Thyroid gland (tissue), 4 donors: Measurements from ENCODE around the gene TMIGD3. TPM values are rescaled to one million over a fixed set of nuclear protein-coding genes. Genes with fewer than 3 reads are reported as not detected.

Experiments
- DNase-seq, 2 donors: peaks; one replicate each; pipeline ENCODE4 v3.0.0-alpha.2; 2019
- H3K27ac ChIP-seq, 3 donors: fragments of 200-600 bp; sonication (generic); 1 replicate in 2 of 3; 2 replicates in 1 of 3; pipeline ENCODE4 v1.5.1; 2016 to 2019; ENCODE audit warnings: mild to moderate bottlenecking in 1 of 3, moderate library complexity in 1 of 3
- H3K27me3 ChIP-seq: fragments of 200-600 bp; sonication (generic); one replicate; pipeline ENCODE4 v1.5.1; 2019
- H3K36me3 ChIP-seq, 2 donors: fragments of 200-600 bp; sonication (generic); one replicate each; pipeline ENCODE4 v1.5.1; 2016 to 2019
- H3K4me1 ChIP-seq, 2 donors: fragments of 200-600 bp; sonication (generic); one replicate each; pipeline ENCODE4 v1.5.1; 2017 to 2019
- H3K4me3 ChIP-seq, 3 donors: fragments of 200-600 bp; sonication (generic); replicated peaks in 1 of 3; 1 replicate in 2 of 3; 2 replicates in 1 of 3; pipeline ENCODE4 v1.5.1; 2016; ENCODE audit warnings: mild to moderate bottlenecking in 1 of 3
- H3K9me3 ChIP-seq: fragments of 200-600 bp; sonication (generic); one replicate; pipeline ENCODE4 v1.5.1; 2017
- CTCF ChIP-seq, 6 experiments: fragments of 200-600 bp in 3 of 6; fragments of 450-650 bp in 3 of 6; sonication (generic) in 3 of 6; IDR thresholded peaks; one replicate each; pipeline ENCODE4 v1.5.1; 2016 to 2019; ENCODE audit warnings: antibody characterized with exemption in 6 of 6, mild to moderate bottlenecking in 2 of 6, inconsistent platforms in 1 of 6, moderate library complexity in 1 of 6
- POLR2A ChIP-seq, 2 donors: fragments of 450-650 bp; IDR thresholded peaks; one replicate each; pipeline ENCODE4 v1.6.1; 2017; ENCODE audit warnings: antibody characterized with exemption in 2 of 2, mild to moderate bottlenecking in 2 of 2, moderate library complexity in 1 of 2
- WGBS, 2 donors: methylation state at CpG; one replicate each; pipeline ENCODE4 v1.1.5; 2017; 5-methylcytosine and 5-hydroxymethylcytosine counted together
- intact Hi-C: fragments of 100-400 bp; cut with DNase I; formaldehyde crosslinking; loops from one replicate; pipeline ENCODE4 v1.15.1; 2023
- total RNA-seq, 4 donors: library from RNA; depleted of rRNA; stranded (reverse); fragments of >200 nt; gene quantifications; one replicate each; pipeline ENCODE4 v1.2.3, GENCODE V29; 2016

The TMIGD3 gene
- total RNA-seq, 4 donors from 2014 or later = 0.89 to 8.7 TPM; not detected in 2

DNA sequence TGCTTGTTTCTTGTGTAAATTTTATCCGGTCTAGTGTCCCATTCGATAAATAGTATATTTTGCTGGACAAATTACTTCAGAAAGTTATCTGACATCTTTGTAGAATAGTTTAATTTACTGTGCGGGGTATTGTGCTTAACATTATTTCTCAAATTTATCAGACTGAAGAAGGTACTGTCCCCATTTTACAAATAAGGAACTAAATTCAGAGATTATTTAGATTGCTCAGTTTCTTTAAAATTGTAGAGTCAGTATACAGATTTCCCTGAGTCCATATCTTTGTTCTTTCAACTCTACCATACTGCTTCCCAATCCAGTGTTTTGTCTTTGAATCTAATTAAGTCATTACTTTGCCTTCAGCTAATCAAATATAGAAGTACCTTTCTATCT, 47.8 kb downstream of the TMIGD3 start:
- Histone ChIP-seq H3K9me3 (no peaks in the 10 kb centered on the region), H3K27ac (no peak overlapping the region), H3K36me3 (peaks cover 34 to 46% of the 10 kb centered on the region in 2 donors), H3K4me3 (no peak overlapping the region), H3K27me3 (no peaks in the 10 kb centered on the region), H3K4me1 (peaks cover under 1 to 13% of the 10 kb centered on the region in 2 donors)
- intact Hi-C loops = no loop called here
- TF ChIP-seq POLR2A (IDR thresholded peaks at IDR 0.05) = no peak
- no peak for TF ChIP-seq CTCF (IDR thresholded peaks at IDR 0.05)
- no peak for DNase-seq
- WGBS, 2 donors = 95 to 96% methylated on average over 3 of the region's 3 CpGs

- Histone ChIP-seq H3K9me3 (no peaks in the 10 kb centered on the region), H3K27ac (no peak overlapping the region), H3K27me3 (no peaks in the 10 kb centered on the region), H3K4me1 (peaks cover 6 to 19% of the 10 kb centered on the region in 2 donors), H3K36me3 (peaks cover 33 to 42% of the 10 kb centered on the region in 2 donors), H3K4me3 (no peak overlapping the region)
- TF ChIP-seq CTCF (IDR thresholded peaks at IDR 0.05) (no peak), POLR2A (IDR thresholded peaks at IDR 0.05) (no peak)
- intact Hi-C loops = no loop called here
- 72 to 76% methylated on average over 5 of the region's 5 CpGs for WGBS, 2 donors
- no peak for DNase-seq
Measured at GRCh38 chr1:111454859-111455641, 48.4 kb downstream of the TMIGD3 start.

GRCh38 chr1:111453706-111454105, 49.7 kb downstream of the TMIGD3 start:
- Histone ChIP-seq H3K4me1 (peaks cover 9 to 19% of the 10 kb centered on the region in 2 donors), H3K36me3 (peaks cover 24 to 29% of the 10 kb centered on the region in 2 donors), H3K4me3 (no peak overlapping the region), H3K27me3 (no peaks in the 10 kb centered on the region), H3K27ac (no peak overlapping the region), H3K9me3 (no peaks in the 10 kb centered on the region)
- no peak for DNase-seq
- intact Hi-C loops = no loop called here
- no peak for TF ChIP-seq POLR2A (IDR thresholded peaks at IDR 0.05)
- no peak for TF ChIP-seq CTCF (IDR thresholded peaks at IDR 0.05)
- WGBS, 2 donors = 96 to 97% methylated on average over 3 of the region's 3 CpGs

GRCh38 chr1:111452581-111452980, 50.9 kb downstream of the TMIGD3 start:
- Histone ChIP-seq H3K27ac (no peak overlapping the region), H3K4me3 (no peak overlapping the region), H3K27me3 (no peaks in the 10 kb centered on the region), H3K36me3 (peaks cover 13 to 18% of the 10 kb centered on the region in 2 donors), H3K4me1 (peaks cover 9 to 28% of the 10 kb centered on the region in 2 donors), H3K9me3 (no peaks in the 10 kb centered on the region)
- TF ChIP-seq CTCF (IDR thresholded peaks at IDR 0.05) (no peak), POLR2A (IDR thresholded peaks at IDR 0.05) (no peak)
- WGBS, 2 donors = 81 to 87% methylated on average over 3 of the region's 3 CpGs
- no peak for DNase-seq
- intact Hi-C loops = no loop called here

DNA sequence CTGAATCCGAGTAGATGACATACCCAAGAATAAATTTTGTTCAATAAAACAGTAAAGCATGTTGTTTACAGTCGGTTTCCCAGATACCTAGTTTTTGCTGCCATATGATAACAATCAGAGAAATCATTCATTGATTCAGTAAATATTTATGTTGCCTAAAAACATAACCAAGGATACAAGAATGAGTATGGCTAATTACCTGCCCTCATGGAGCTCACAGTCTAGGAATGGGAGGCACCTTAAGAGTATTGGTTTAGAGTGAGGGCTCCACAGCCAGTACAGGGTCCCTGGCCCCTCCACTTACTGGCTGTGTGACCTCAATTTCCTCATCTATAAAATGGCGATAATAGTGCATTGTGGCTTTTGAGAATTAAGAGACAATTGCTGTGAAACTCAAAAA, 53.2 kb downstream of the TMIGD3 start:
- Histone ChIP-seq H3K4me1 (peaks cover 9 to 28% of the 10 kb centered on the region in 2 donors), H3K36me3 (peaks cover 6 to 9% of the 10 kb centered on the region in 2 donors), H3K4me3 (peak overlapping the region in 2 of 3 donors; percentile 52 to 86), H3K27ac (no peak overlapping the region), H3K9me3 (no peaks in the 10 kb centered on the region), H3K27me3 (no peaks in the 10 kb centered on the region)
- 52 to 60% methylated on average over 3 of the region's 3 CpGs for WGBS, 2 donors
- TF ChIP-seq POLR2A (IDR thresholded peaks at IDR 0.05) (no peak), CTCF (IDR thresholded peaks at IDR 0.05) (no peak)
- no peak for DNase-seq
- intact Hi-C loops = no loop called here
